Mucosa of stomach (tissue), 1 donor: ENCODE measurements around the gene RAVER2.
"Not testable (repeated sequence)": the region's sequence is repeated elsewhere in the genome, so short reads cannot be mapped to it uniquely, and the experiment has no call there.

Source experiments
- H3K27me3 ChIP-seq: one replicate; pipeline ENCODE4 v1.7.0; 2013; ENCODE audit warnings: mild to moderate bottlenecking, low read length; ENCODE audit not compliant: control insufficient read depth, insufficient read depth
- H3K36me3 ChIP-seq: one replicate; pipeline ENCODE4 v1.7.0; 2013; ENCODE audit warnings: low read length; ENCODE audit not compliant: control insufficient read depth, insufficient read depth
- H3K4me1 ChIP-seq: one replicate; pipeline ENCODE4 v1.7.0; 2013; ENCODE audit warnings: mild to moderate bottlenecking, low read length; ENCODE audit not compliant: control insufficient read depth, insufficient read depth
- H3K4me3 ChIP-seq: one replicate; pipeline ENCODE4 v1.7.0; 2013; ENCODE audit warnings: low read length
- H3K9ac ChIP-seq: one replicate; pipeline ENCODE4 v1.7.0; 2013; ENCODE audit warnings: mild to moderate bottlenecking, low read length, moderate library complexity
- H3K9me3 ChIP-seq: one replicate; pipeline ENCODE4 v1.7.0; 2013; ENCODE audit warnings: mild to moderate bottlenecking, low read length, moderate library complexity; ENCODE audit not compliant: control insufficient read depth
- donor health status: Pancreatic carcinoma.

RAVER2 gene

GRCh38 chr1:64721576-64722145, 23.2 kb upstream of the RAVER2 start:
- Histone ChIP-seq H3K36me3 (no peaks in the 10 kb centered on the region), H3K4me1 (peaks cover 11% of the 10 kb centered on the region), H3K9me3 (no peaks in the 10 kb centered on the region), H3K4me3 (no peak overlapping the region), H3K9ac (no peak overlapping the region), H3K27me3 (no peaks in the 10 kb centered on the region)

- Histone ChIP-seq H3K9me3 (no peaks in the 10 kb centered on the region), H3K4me1 (peaks cover 11% of the 10 kb centered on the region), H3K9ac (no peak overlapping the region), H3K36me3 (no peaks in the 10 kb centered on the region), H3K27me3 (no peaks in the 10 kb centered on the region), H3K4me3 (no peak overlapping the region)
Observed at GRCh38 chr1:64727861-64728260, 17.0 kb upstream of the RAVER2 start.

- H3K4me3 ChIP-seq, result no peak overlapping the region
- H3K27me3 ChIP-seq, result no peaks in the 10 kb centered on the region
Observed at GRCh38 chr1:64733581-64734286, 11.1 kb upstream of the RAVER2 start.

DNA sequence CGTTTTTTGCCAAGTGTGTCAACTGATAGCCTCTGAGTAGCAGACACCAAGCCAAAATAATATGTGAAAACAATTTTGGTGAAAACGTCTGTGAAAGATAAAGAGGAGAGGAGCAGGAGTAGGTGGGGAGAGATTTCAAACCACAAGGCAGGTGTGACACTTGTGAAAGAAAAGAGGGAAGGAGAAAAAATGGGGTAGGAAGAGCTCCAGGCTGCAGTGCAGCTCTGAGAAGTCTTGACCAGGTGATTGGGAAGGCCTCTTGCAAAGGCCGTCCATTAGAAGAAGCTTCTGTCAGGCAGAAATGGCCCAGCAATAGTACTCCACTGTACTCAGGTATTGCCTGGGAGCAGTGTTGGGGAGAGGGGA, 10.6 kb upstream of the RAVER2 start:
- no peak overlapping the region for H3K9ac ChIP-seq
- H3K9me3 ChIP-seq, result no peaks in the 10 kb centered on the region
- no peaks in the 10 kb centered on the region for H3K36me3 ChIP-seq
- H3K4me1 ChIP-seq, result no peaks in the 10 kb centered on the region
- no peaks in the 10 kb centered on the region for H3K27me3 ChIP-seq
- no peak overlapping the region for H3K4me3 ChIP-seq

More at GRCh38 chr1:64733581-64734286, 11.1 kb upstream of the RAVER2 start:
- Histone ChIP-seq H3K4me1 (no peaks in the 10 kb centered on the region), H3K36me3 (no peaks in the 10 kb centered on the region), H3K9me3 (no peaks in the 10 kb centered on the region), H3K9ac (no peak overlapping the region)

- H3K4me3 ChIP-seq, H3K9ac ChIP-seq, H3K27me3 ChIP-seq, H3K4me1 ChIP-seq, H3K9me3 ChIP-seq, H3K36me3 ChIP-seq: not testable (repeated sequence)
Observed at GRCh38 chr1:64740687-64741086, 4.2 kb upstream of the RAVER2 start.

DNA sequence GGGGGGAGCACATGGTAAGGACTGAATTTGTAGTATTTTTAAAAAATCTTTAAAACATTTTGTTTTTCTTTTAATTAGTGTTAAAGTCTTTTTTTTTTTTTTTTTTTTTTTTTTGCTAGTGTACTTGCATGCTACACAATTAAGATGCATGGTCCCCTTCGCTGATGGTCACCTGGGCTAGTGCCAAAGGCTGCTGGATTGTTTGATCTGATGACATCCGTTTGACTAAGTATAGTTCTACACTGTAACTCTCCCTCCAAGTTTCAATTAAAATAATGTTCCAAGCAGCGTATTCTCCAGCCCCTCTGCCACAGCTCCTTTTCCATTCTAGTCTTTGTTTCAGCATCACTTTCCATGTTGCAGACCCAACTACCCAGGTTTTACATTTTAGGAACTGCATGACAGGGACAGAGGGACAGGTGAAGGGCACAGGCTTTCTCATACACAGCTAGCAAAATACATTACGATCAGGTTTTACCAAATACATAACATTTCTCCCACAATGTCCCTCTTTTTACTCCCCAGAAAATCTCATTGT, 852 bp upstream of the RAVER2 start:
- H3K27me3 ChIP-seq, result no peaks in the 10 kb centered on the region
- peaks cover 13% of the 10 kb centered on the region for H3K4me1 ChIP-seq
- H3K36me3 ChIP-seq, result no peaks in the 10 kb centered on the region
- H3K9me3 ChIP-seq, result no peaks in the 10 kb centered on the region
- peak overlapping the region; percentile 77 for H3K9ac ChIP-seq
- no peak overlapping the region for H3K4me3 ChIP-seq

DNA sequence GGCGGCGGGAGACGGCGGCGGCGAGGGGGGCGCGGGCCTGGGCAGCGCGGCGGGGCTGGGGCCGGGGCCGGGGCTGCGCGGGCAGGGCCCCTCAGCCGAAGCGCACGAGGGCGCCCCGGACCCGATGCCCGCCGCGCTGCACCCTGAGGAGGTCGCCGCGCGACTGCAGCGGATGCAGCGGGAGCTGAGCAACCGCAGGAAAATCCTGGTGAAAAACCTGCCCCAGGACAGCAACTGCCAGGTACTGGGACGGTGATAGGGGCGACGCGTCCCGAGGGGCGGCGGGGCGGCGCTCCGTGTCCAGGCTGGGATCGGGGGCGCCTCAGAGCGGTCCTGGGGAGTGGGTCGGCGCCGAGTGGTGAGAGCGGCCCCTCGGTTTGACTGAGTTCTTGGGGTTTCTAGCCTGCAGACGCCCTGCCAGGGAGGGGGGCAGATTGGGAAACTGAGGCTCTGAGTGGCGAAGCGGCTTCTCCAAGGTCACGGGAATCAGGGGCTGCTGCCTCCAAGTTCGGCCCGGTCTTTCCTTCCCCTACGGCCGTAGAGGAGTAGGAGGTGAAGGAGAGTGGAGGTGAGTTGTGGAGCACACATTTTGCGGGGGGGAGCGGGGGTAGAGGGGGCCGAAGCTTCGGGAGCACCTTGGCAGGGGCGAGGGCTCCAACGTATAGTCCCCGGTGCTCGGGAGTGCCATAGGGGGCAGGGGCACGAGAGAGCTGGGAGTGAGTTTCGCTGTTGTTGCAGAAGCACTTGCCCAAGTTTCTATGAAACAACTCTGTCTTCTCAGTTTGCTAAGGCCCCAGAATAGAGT, 508 bp downstream of the RAVER2 start:
- Histone ChIP-seq H3K9me3 (no peaks in the 10 kb centered on the region), H3K27me3 (no peaks in the 10 kb centered on the region), H3K4me3 (peak overlapping the region; percentile 84), H3K36me3 (no peaks in the 10 kb centered on the region), H3K9ac (peak overlapping the region; percentile 87), H3K4me1 (peaks cover 13% of the 10 kb centered on the region)

DNA sequence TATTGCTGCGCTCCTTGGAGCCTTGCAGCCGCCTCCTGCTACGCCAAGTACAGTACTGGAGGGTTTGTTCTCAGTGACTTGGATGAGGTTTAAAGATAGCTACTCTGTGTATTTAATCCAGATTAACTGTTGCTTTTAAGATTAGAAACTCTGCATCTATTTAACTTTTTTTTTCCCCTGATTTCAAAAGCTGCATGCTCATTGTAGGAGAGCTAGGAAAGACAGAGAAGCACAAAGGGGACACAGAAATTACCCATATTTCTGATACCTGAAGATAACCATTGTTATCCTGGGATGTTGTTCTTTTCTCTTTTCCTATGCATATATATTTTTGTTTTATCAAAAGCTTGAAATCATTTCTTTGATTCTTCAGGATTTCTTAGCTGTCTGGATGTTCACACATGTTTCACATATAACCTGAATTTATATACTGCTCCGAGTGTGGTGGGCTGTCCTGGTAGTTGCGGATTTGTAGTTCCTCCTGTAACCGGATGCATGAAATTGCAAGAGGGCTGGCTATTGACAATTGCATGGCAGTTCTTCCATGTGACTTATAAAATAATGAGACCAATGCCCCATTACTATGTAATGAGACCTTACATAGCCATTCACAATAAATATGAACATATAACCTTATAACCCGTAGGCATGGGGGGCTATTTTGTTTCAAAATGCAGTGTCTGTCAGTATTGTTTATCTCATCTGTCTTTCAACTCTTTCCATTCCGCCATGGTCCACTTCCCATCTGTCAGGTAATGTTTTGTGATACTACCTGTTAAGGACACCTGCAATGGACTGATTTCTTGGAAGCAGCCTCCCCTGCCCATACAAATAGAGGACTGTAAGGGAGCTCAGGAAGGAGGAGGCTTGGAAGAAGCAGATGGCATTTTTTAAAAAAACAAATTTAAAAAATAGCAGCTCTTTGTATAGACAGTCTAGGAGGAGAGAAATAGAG, 1.4 kb downstream of the RAVER2 start:
- Histone ChIP-seq H3K4me3 (peak overlapping the region; percentile 84), H3K9ac (peak overlapping the region; percentile 87), H3K36me3 (no peaks in the 10 kb centered on the region), H3K9me3 (no peaks in the 10 kb centered on the region), H3K4me1 (peaks cover 13% of the 10 kb centered on the region), H3K27me3 (no peaks in the 10 kb centered on the region)

GRCh38 chr1:64748222-64748621, 3.3 kb downstream of the RAVER2 start:
- peaks cover 12% of the 10 kb centered on the region for H3K4me1 ChIP-seq
- H3K9ac ChIP-seq, result no peak overlapping the region
- no peak overlapping the region for H3K4me3 ChIP-seq
- H3K9me3 ChIP-seq, result no peaks in the 10 kb centered on the region
- H3K27me3 ChIP-seq, result no peaks in the 10 kb centered on the region
- no peaks in the 10 kb centered on the region for H3K36me3 ChIP-seq

- no peaks in the 10 kb centered on the region for H3K9me3 ChIP-seq
- H3K4me1 ChIP-seq, result peaks cover 7% of the 10 kb centered on the region
- no peak overlapping the region for H3K9ac ChIP-seq
- no peaks in the 10 kb centered on the region for H3K27me3 ChIP-seq
- H3K36me3 ChIP-seq, result no peaks in the 10 kb centered on the region
- no peak overlapping the region for H3K4me3 ChIP-seq
Observed at GRCh38 chr1:64748706-64749105, 3.8 kb downstream of the RAVER2 start.

DNA sequence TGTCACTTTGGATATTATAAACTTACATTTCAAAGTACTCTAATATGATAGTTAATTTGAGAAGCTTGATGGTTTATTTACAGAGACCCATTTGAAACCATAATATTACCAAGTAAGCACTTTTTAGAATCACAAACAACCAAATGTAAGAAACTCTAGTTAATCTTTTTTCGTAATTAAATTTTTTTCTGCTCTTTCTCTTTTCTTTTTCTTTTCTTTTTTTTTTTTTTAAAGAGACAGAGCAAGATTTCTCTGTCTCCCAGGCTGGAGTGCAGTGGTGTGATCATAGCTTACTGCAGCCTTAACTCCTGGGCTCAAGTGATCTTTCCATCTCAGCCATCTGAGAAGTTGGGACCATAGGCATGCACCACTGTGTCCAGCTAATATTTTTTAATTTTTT, 5.2 kb downstream of the RAVER2 start:
- Histone ChIP-seq H3K4me1 (peaks cover 16% of the 10 kb centered on the region), H3K36me3 (no peaks in the 10 kb centered on the region), H3K9ac (no peak overlapping the region), H3K9me3 (no peaks in the 10 kb centered on the region), H3K27me3 (no peaks in the 10 kb centered on the region), H3K4me3 (no peak overlapping the region)
